ENCODE measurements around the gene DRD3.

GRCh38 chr3:114108137-114108536, 70.7 kb downstream of the DRD3 start:
- TF ChIP-seq EZH2 (IDR thresholded peaks at IDR 0.05; ENCODE audit: borderline replicate concordance, insufficient read depth, low read length, poor library complexity, severe bottlenecking) (no peak), POLR2AphosphoS5 (IDR thresholded peaks at IDR 0.05) (no peak), EP300 (conservative IDR thresholded peaks at IDR 0.05; ENCODE audit: poor library complexity, severe bottlenecking) (no peak), REST (IDR thresholded peaks at IDR 0.05; ENCODE audit: borderline replicate concordance) (no peak)
- TF ChIP-seq, protein P1, sequence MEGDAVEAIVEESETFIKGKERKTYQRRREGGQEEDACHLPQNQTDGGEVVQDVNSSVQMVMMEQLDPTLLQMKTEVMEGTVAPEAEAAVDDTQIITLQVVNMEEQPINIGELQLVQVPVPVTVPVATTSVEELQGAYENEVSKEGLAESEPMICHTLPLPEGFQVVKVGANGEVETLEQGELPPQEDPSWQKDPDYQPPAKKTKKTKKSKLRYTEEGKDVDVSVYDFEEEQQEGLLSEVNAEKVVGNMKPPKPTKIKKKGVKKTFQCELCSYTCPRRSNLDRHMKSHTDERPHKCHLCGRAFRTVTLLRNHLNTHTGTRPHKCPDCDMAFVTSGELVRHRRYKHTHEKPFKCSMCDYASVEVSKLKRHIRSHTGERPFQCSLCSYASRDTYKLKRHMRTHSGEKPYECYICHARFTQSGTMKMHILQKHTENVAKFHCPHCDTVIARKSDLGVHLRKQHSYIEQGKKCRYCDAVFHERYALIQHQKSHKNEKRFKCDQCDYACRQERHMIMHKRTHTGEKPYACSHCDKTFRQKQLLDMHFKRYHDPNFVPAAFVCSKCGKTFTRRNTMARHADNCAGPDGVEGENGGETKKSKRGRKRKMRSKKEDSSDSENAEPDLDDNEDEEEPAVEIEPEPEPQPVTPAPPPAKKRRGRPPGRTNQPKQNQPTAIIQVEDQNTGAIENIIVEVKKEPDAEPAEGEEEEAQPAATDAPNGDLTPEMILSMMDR (IDR thresholded peaks at IDR 0.05; ENCODE audit: poor library complexity, severe bottlenecking): no peak
